T-helper 22 cell (primary cell): ENCODE measurements around the gene TMPRSS6.

Experiments
- DNase-seq: peaks from one replicate; pipeline ENCODE4 v3.0.0-alpha.2; 2020; ENCODE audit warnings: low read depth

The TMPRSS6 gene

GRCh38 chr22:37109242-37109917 lies at the start of gene TMPRSS6:
TMPRSS6 (minus strand) TSS chr22:37109713; CDS start chr22:37103417, 6,296 bp downstream.
- no peak for DNase-seq

- DNase-seq = no peak
Measured at GRCh38 chr22:37158963-37159290, 49.4 kb upstream of the TMPRSS6 start.

GRCh38 chr22:37157516-37158285 lies 48.2 kb upstream of the TMPRSS6 start:
- no peak for DNase-seq

- no peak for DNase-seq
Measured at GRCh38 chr22:37156686-37157435, 47.3 kb upstream of the TMPRSS6 start.

- no peak for DNase-seq
Measured at GRCh38 chr22:37155971-37156370, 46.5 kb upstream of the TMPRSS6 start.

- no peak for DNase-seq
Measured at GRCh38 chr22:37154925-37155712, 45.6 kb upstream of the TMPRSS6 start.

GRCh38 chr22:37153901-37154300 lies 44.4 kb upstream of the TMPRSS6 start:
- DNase-seq = no peak

GRCh38 chr22:37151401-37151800 lies 41.9 kb upstream of the TMPRSS6 start:
- no peak for DNase-seq

- DNase-seq = no peak
Measured at GRCh38 chr22:37150701-37151100, 41.2 kb upstream of the TMPRSS6 start.

- no peak for DNase-seq
Measured at GRCh38 chr22:37148742-37149665, 39.5 kb upstream of the TMPRSS6 start.

GRCh38 chr22:37148031-37148651 lies 38.6 kb upstream of the TMPRSS6 start:
- no peak for DNase-seq

GRCh38 chr22:37147186-37147990 lies 37.9 kb upstream of the TMPRSS6 start:
- no peak for DNase-seq

GRCh38 chr22:37146507-37147180 lies 37.1 kb upstream of the TMPRSS6 start:
- no peak for DNase-seq

- no peak for DNase-seq
Measured at GRCh38 chr22:37146051-37146385, 36.5 kb upstream of the TMPRSS6 start.

- no peak for DNase-seq
Measured at GRCh38 chr22:37145180-37146050, 35.9 kb upstream of the TMPRSS6 start.

- no peak for DNase-seq
Measured at GRCh38 chr22:37144180-37144554, 34.7 kb upstream of the TMPRSS6 start.

- no peak for DNase-seq
Measured at GRCh38 chr22:37141971-37142370, 32.5 kb upstream of the TMPRSS6 start.

GRCh38 chr22:37141476-37141875 lies 32.0 kb upstream of the TMPRSS6 start:
- no peak for DNase-seq
